ENCODE results near the gene PHLDA2.
A peak's percentile ranks its signal among the peaks of the same experiment; 100 is the strongest.

PHLDA2 gene

DNA sequence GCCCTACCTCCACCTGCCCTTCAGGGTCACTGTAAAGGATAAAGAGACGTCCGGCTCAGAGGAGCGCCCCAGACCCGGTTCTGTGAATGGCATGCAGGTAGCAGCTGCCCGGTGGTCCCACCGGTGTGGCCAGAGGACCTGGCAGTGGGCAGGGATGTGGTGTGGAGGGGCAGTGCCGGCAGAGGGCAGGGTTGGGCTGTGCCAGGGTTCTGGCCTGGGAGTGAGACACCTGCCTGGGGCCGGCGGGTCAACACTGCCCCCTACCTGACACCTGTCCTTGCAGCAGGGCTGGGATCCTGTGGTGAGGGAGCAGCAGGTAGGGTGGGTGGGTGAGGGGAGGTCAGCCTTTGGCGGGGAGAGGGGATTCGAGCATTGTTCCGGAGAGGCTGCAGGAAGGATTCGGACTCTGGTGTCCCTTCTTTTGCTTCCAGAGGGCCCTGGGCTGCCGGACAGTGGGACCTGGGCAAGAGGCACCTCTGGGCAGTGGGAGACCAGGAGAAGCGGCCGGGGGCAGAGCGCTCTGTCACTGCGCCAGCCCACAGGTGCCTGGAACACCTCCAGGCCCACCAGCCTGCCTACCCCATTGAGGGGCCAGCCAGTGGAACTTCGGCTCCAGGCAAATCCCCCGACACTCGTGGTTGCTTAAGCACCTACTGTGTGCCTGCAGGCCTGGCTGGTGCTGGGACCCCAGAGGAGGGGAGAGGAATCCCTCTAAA is 1.6 kb upstream of the PHLDA2 start:
- peak overlapping the region; percentile 53 to 75 for H3K4me3 ChIP-seq
- intact Hi-C loops (cut with DNase I; ENCODE audit: low total_unique reads) = no loop called here
- peaks cover 0 to 51% (median 32%) of the 10 kb centered on the region in 4 donors for H3K4me1 ChIP-seq
- DNase-seq = peak; percentile 57 to 78
- no peaks in the 10 kb centered on the region for H3K9me3 ChIP-seq
- peak overlapping the region; percentile 51 to 67 for H3K27ac ChIP-seq
- TF ChIP-seq, protein P1, sequence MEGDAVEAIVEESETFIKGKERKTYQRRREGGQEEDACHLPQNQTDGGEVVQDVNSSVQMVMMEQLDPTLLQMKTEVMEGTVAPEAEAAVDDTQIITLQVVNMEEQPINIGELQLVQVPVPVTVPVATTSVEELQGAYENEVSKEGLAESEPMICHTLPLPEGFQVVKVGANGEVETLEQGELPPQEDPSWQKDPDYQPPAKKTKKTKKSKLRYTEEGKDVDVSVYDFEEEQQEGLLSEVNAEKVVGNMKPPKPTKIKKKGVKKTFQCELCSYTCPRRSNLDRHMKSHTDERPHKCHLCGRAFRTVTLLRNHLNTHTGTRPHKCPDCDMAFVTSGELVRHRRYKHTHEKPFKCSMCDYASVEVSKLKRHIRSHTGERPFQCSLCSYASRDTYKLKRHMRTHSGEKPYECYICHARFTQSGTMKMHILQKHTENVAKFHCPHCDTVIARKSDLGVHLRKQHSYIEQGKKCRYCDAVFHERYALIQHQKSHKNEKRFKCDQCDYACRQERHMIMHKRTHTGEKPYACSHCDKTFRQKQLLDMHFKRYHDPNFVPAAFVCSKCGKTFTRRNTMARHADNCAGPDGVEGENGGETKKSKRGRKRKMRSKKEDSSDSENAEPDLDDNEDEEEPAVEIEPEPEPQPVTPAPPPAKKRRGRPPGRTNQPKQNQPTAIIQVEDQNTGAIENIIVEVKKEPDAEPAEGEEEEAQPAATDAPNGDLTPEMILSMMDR (IDR thresholded peaks at IDR 0.05) = peak in 1 of 2 experiments; percentile 45
- H3K27me3 ChIP-seq = peaks cover 0 to 17% of the 10 kb centered on the region in 2 donors
- H3K36me3 ChIP-seq = no peaks in the 10 kb centered on the region

DNA sequence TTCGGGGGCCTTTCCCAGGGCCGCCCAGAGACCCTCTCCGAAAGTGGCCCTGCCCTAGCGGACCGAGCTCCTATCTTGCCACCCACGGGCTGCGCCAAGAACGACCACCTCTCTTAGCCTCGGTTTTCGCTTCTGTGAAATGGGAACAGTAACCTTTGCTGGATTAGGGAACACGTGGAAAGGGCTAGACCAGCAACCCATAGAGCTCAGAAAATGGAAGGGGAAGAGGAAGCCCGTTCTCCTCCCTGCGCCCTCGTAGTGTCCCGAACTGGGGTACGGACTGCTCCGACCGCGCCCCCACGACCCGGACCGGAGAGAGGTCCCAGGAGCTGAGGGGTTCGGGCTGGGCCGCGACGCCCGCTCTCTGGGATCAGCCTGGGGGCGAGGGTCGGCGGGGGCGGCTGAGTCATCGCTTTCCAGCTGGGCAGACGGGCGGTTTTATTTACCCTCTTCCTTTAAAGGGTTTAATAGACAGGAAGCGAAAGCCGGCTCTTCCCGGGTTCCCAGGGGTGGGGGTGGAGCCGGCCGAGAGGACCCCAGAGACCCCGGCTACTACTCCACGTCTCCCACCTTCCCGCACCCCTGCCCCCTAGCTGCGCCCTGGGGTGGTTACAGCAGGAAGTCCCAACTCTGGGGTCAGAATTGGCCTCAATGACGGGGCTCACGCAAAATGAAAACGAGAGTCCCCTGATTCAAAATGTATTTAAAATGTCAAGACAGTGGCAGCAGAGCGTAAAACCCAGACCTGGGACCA is 907 bp upstream of the PHLDA2 start:
- intact Hi-C loops (cut with DNase I; ENCODE audit: low total_unique reads) = no loop called here
- DNase-seq = peak; percentile 21 to 70
- H3K27me3 ChIP-seq = peaks cover 0 to 19% of the 10 kb centered on the region in 2 donors
- no peaks in the 10 kb centered on the region for H3K36me3 ChIP-seq
- H3K27ac ChIP-seq = peak overlapping the region; percentile 51 to 67
- TF ChIP-seq, protein P1 (IDR thresholded peaks at IDR 0.05) = peak; percentile 15 to 30
- peak overlapping the region; percentile 53 to 75 for H3K4me3 ChIP-seq
- H3K4me1 ChIP-seq = peaks cover 0 to 51% (median 32%) of the 10 kb centered on the region in 4 donors
- no peaks in the 10 kb centered on the region for H3K9me3 ChIP-seq

DNA sequence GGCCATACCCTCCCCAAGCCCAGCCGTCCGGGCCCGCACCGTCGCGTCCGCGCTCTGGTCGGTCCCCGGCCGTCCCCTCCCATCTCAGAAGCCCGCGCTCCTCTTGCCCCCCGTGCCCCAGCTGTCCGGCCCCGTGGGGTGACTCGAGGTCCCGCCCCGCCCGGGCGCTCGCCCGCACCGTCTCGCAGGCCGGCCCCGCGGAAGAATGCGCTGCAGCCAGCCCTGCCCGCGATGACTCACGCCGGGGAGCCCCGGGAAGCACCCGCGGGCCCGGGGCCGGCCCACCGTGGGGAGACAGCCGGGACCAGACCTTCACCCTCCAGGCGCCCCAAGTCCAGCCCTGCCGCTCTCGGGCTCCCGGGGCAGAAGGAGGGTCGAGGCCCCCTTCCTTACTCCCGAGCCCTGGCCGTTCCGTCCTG is 320 bp upstream of the PHLDA2 start:
- Histone ChIP-seq H3K36me3 (no peaks in the 10 kb centered on the region), H3K9me3 (no peaks in the 10 kb centered on the region), H3K27ac (peak overlapping the region; percentile 51 to 67), H3K4me1 (peaks cover 0 to 51% (median 32%) of the 10 kb centered on the region in 4 donors), H3K4me3 (peak overlapping the region; percentile 53 to 75), H3K27me3 (peaks cover 0 to 19% of the 10 kb centered on the region in 2 donors)
- TF ChIP-seq, protein P1 (IDR thresholded peaks at IDR 0.05) = no peak
- intact Hi-C loops (cut with DNase I; ENCODE audit: low total_unique reads) = no loop called here
- DNase-seq = peak; percentile 55 to 82

DNA sequence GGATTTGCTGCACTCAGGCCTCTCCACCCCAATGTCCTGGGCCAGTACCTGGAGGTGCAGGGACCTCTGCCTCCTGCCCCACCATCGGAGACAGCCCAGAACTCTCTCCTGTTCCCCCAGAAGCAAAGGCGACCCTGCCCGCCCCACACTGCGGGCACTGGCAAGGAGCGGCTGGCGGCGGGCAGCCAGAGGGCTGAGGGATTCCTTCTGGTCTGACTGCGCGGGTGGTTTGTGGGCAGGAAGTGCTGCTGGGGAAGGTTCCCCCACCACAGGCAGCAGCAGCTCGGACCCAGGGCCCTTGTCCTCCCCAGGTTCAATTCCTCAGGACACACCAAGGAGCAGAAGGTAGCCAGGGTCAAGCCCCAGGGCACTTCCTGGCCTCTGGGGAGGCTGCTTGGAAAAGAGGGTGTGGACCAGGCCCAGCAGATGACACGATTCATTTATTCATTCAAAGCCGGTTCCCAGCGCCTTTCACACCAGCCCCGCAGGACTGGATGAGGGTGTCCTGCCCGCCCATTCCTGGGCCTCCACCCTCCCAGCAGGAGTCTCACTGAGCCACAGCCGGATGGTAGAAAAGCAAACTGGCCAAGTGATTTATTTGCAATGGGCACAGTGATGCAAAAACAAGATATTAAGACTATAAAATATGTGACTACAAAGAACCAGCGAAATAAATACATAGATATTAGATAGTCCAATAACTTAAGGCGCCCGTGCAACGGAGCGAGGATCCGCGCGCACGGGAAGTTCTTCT is 1.2 kb downstream of the PHLDA2 start:
- H3K9me3 ChIP-seq = no peaks in the 10 kb centered on the region
- H3K27ac ChIP-seq = peak overlapping the region in 1 of 2 donors; percentile 67
- H3K4me3 ChIP-seq = peak overlapping the region; percentile 53 to 75
- DNase-seq = peak in 1 of 2 donors; percentile 62
- peaks cover 0 to 19% of the 10 kb centered on the region in 2 donors for H3K27me3 ChIP-seq
- peaks cover 0 to 52% (median 28%) of the 10 kb centered on the region in 4 donors for H3K4me1 ChIP-seq
- TF ChIP-seq, protein P1 (IDR thresholded peaks at IDR 0.05) = no peak
- intact Hi-C loops (cut with DNase I; ENCODE audit: low total_unique reads) = no loop called here
- H3K36me3 ChIP-seq = no peaks in the 10 kb centered on the region

DNA sequence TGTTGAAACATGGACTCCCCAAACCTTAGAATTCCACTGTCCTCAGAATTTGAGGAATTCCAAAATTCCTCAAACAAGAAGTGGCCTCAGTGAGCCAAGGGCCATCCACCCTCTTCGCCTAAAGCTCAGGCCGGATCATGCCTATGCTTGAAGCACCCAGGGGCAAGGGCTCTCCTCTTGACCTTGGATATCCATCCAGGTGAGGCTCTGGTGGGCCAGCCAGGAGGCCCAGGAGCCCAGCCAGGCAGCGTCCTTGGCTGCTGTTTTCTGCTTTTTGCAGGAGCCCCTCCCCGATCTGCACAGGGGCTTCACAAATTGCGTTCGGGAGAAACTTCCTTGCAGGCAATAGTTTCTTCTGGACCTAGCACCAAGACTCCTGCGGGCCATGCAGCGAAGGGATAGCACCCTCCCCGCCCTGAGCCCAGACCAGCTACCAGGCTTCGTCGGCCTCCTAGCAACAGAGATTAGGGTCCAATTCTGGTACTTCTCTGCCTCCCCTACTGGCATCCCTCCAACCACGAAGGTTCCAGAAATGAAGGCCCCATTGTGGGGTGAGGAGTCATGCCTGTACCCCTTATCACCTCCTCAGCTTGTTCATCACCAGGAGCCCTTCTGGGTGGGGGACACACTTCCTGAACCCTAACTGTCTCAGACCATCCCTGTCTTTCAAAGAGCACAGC is 2.0 kb downstream of the PHLDA2 start:
- H3K27me3 ChIP-seq = peaks cover 0 to 24% of the 10 kb centered on the region in 2 donors
- intact Hi-C loops (cut with DNase I; ENCODE audit: low total_unique reads) = no loop called here

More for the DNA sequence above, 2.0 kb downstream of the PHLDA2 start:
- Histone ChIP-seq H3K27ac (no peak overlapping the region), H3K4me3 (no peak overlapping the region), H3K4me1 (peaks cover 0 to 44% (median 24%) of the 10 kb centered on the region in 4 donors), H3K9me3 (no peaks in the 10 kb centered on the region), H3K36me3 (no peaks in the 10 kb centered on the region)
- DNase-seq = peak in 1 of 2 donors; percentile 54
- TF ChIP-seq, protein P1 (IDR thresholded peaks at IDR 0.05) = no peak

Measured in tibial artery (tissue), 4 donors.